Hepatocyte (in vitro differentiated cells): ENCODE data around the gene MID2.

Source experiments
- CTCF ChIP-seq: fragments of 200-600 bp; sonication (generic); IDR thresholded peaks from 2 replicates; pipeline ENCODE4 v1.5.1; 2016; ENCODE audit warnings: antibody characterized with exemption, mild to moderate bottlenecking; ENCODE audit not compliant: poor library complexity
- EZH2 ChIP-seq: fragments of 200-600 bp; sonication (generic); IDR thresholded peaks from 2 replicates; pipeline ENCODE4 v1.6.1; 2016; ENCODE audit warnings: antibody characterized with exemption, mild to moderate bottlenecking, borderline replicate concordance
- EZH2phosphoT487 ChIP-seq: fragments of 200-600 bp; sonication (generic); IDR thresholded peaks from one replicate; pipeline ENCODE4 v1.6.1; 2018; ENCODE audit warnings: antibody characterized with exemption, mild to moderate bottlenecking, low read depth, moderate library complexity; ENCODE audit not compliant: unreplicated experiment, severe bottlenecking

- no peak for TF ChIP-seq CTCF
- TF ChIP-seq EZH2: no peak
- no peak for TF ChIP-seq EZH2phosphoT487
Measured at GRCh38 chrX:107787827-107788226, 37.8 kb upstream of the MID2 start.
